ENCODE data around the gene BANP.
"Not testable (repeated sequence)": the region's sequence is repeated elsewhere in the genome, so short reads cannot be mapped to it uniquely, and the experiment has no call there.

- TF ChIP-seq CTCF (IDR thresholded peaks at IDR 0.05; ENCODE audit: control extremely low read depth in 1 of 3, insufficient read depth in 1 of 3, low read depth in 1 of 3, low read length in 3 of 3); CBX5 (IDR thresholded peaks at IDR 0.05; ENCODE audit: low read depth, low read length): not testable (repeated sequence)
These were observed 30.1 kb downstream of the BANP start for GRCh38 chr16:87981376-87981775.
